HEK293T (cell line): ENCODE measurements around the gene TXK.
"Not testable (repeated sequence)": the region's sequence is repeated elsewhere in the genome, so short reads cannot be mapped to it uniquely, and the experiment has no call there.

Experiments
- CTCF ChIA-PET: fragments of 350-600 bp; formaldehyde crosslinking; extraction: SDS; loops from one replicate; lab custom pipeline; 2021; ENCODE audit warnings: antibody characterized with exemption, inconsistent platforms; lab: Yijun Ruan, JAX
- POLR2A ChIA-PET: fragments of 350-600 bp; formaldehyde crosslinking; extraction: SDS; loops from one replicate; lab custom pipeline; 2020; ENCODE audit warnings: antibody characterized with exemption, inconsistent platforms; lab: Yijun Ruan, JAX
- DNase-seq: peaks from one replicate; pipeline ENCODE4 v3.0.0; 2012; ENCODE audit warnings: mixed read lengths; ENCODE audit errors: extremely low spot score
- ARNT ChIP-seq: fragments of 450-650 bp; IDR thresholded peaks from 2 replicates; pipeline ENCODE4 v1.6.1; 2017; ENCODE audit warnings: mild to moderate bottlenecking
- BHLHE40 ChIP-seq: fragments of 450-650 bp; IDR thresholded peaks from 2 replicates; pipeline ENCODE4 v1.6.1; 2016; ENCODE audit warnings: mild to moderate bottlenecking, moderate library complexity, borderline replicate concordance
- CTBP1 ChIP-seq: fragments of 450-650 bp; IDR thresholded peaks from 2 replicates; pipeline ENCODE4 v1.6.1; 2016; ENCODE audit warnings: borderline replicate concordance
- ELF4 ChIP-seq: fragments of 450-650 bp; IDR thresholded peaks from 2 replicates; pipeline ENCODE4 v1.6.1; 2017; ENCODE audit warnings: antibody characterized with exemption
- FOXA1 ChIP-seq: fragments of 450-650 bp; IDR thresholded peaks from 2 replicates; pipeline ENCODE4 v1.6.1; 2016; ENCODE audit warnings: mild to moderate bottlenecking
- FOXK2 ChIP-seq: fragments of 450-650 bp; IDR thresholded peaks from 2 replicates; pipeline ENCODE4 v1.6.1; 2016; ENCODE audit warnings: mild to moderate bottlenecking
- FOXM1 ChIP-seq: fragments of 450-650 bp; IDR thresholded peaks from 2 replicates; pipeline ENCODE4 v1.6.1; 2017; ENCODE audit warnings: mild to moderate bottlenecking, borderline replicate concordance
- HDGF ChIP-seq: fragments of 450-650 bp; IDR thresholded peaks from 2 replicates; pipeline ENCODE4 v1.6.1; 2017; ENCODE audit warnings: antibody characterized with exemption, borderline replicate concordance
- L3MBTL2 ChIP-seq: fragments of 450-650 bp; conservative IDR thresholded peaks from 2 replicates; pipeline ENCODE4 v1.6.1; 2016; ENCODE audit warnings: mild to moderate bottlenecking
- LEF1 ChIP-seq: fragments of 450-650 bp; IDR thresholded peaks from 2 replicates; pipeline ENCODE4 v1.6.1; 2017; ENCODE audit warnings: mild to moderate bottlenecking, borderline replicate concordance
- NFRKB ChIP-seq: fragments of 450-650 bp; IDR thresholded peaks from 2 replicates; pipeline ENCODE4 v1.6.1; 2016; ENCODE audit warnings: mild to moderate bottlenecking, moderate library complexity
- SP1 ChIP-seq: fragments of 450-650 bp; IDR thresholded peaks from 2 replicates; pipeline ENCODE4 v1.6.1; 2017
- SUZ12 ChIP-seq: fragments of 450-650 bp; IDR thresholded peaks from 2 replicates; pipeline ENCODE4 v1.6.1; 2016; ENCODE audit warnings: mild to moderate bottlenecking
- TARDBP ChIP-seq: fragments of 450-650 bp; IDR thresholded peaks from 2 replicates; pipeline ENCODE4 v1.6.1; 2016
- ZNF384 ChIP-seq: fragments of 450-650 bp; IDR thresholded peaks from 2 replicates; pipeline ENCODE4 v1.6.1; 2016
- TF ChIP-seq, protein P1 (sequence below): fragments of 450-650 bp; IDR thresholded peaks from 2 replicates; pipeline ENCODE4 v1.6.1; 2016

The TXK gene

DNA sequence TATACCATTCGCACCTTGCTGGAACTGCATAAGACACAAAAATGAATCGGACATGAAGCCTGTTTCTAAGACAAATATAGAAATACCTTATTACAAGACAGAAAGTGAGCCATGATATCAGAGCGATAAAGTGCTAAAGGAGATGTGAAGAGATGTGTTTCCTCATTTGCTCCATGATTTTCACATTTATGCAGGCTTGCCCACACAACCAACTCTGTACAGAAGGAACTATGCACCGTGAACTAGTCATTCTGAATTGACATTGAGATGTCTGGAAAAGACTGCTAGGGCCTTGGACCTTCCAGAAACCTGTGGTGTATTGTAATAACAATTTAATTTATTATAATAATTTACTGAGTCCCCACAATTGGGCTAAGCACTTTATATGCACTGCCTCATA is 38.6 kb upstream of the TXK start:
- CTCF ChIA-PET: no interaction called here
- POLR2A ChIA-PET: no interaction called here
- TF ChIP-seq HDGF (no peak), LEF1 (no peak), BHLHE40 (no peak)
- TF ChIP-seq, protein P1, sequence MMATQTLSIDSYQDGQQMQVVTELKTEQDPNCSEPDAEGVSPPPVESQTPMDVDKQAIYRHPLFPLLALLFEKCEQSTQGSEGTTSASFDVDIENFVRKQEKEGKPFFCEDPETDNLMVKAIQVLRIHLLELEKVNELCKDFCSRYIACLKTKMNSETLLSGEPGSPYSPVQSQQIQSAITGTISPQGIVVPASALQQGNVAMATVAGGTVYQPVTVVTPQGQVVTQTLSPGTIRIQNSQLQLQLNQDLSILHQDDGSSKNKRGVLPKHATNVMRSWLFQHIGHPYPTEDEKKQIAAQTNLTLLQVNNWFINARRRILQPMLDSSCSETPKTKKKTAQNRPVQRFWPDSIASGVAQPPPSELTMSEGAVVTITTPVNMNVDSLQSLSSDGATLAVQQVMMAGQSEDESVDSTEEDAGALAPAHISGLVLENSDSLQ: no peak
- no peak for DNase-seq

DNA sequence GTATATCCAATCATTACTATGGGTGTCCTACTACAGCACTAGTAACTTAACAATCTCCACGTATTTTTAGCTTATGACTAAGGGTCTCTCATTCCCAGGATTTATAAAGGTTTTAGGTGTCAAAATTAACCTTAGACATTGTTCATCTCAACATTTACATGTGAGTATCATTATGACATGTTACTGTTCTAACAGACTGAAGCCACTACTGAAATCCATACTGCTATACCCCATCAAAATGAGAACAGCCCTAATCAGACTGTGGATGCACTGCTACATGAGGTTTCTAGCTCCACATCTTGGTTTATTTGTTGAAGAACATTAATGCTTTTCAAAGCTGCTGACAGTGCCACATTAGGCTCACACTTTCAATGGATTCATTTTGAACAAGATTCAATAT is 35.6 kb upstream of the TXK start:
- no peak for TF ChIP-seq ARNT
- no peak for TF ChIP-seq TARDBP
- TF ChIP-seq LEF1: no peak
- no peak for DNase-seq
- CTCF ChIA-PET: no interaction called here
- POLR2A ChIA-PET: no interaction called here

GRCh38 chr4:48167538-48168263 is 33.7 kb upstream of the TXK start:
- CTCF ChIA-PET: no interaction called here

DNA sequence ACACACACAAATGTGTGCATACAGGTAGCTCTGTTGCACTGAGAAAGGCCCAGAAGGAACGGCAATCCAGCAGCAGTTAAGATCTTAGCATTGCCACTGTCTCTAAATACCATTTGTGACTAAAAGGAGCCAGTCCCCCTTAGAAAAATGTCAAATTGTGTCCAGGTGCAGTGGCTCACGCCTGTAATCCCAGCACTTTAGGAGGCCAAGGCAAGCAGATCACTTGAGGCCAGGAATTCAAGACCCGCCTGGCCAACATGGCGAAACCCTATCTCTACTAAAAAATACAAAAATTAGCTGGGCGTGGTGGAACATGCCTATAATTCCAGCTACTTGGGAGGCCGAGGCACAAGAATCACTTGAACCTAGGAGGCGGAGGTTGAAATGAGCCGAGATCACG is 30.5 kb upstream of the TXK start:
- CTCF ChIA-PET, POLR2A ChIA-PET: not testable (repeated sequence)

More at GRCh38 chr4:48167538-48168263, 33.7 kb upstream of the TXK start:
- POLR2A ChIA-PET: no interaction called here
- TF ChIP-seq ELF4 (no peak), FOXA1 (no peak), L3MBTL2 (no peak), FOXM1 (no peak), SP1 (no peak), CTBP1 (no peak), BHLHE40 (no peak), ZNF384 (no peak), SUZ12 (no peak), NFRKB (no peak)
- no peak for DNase-seq

DNA sequence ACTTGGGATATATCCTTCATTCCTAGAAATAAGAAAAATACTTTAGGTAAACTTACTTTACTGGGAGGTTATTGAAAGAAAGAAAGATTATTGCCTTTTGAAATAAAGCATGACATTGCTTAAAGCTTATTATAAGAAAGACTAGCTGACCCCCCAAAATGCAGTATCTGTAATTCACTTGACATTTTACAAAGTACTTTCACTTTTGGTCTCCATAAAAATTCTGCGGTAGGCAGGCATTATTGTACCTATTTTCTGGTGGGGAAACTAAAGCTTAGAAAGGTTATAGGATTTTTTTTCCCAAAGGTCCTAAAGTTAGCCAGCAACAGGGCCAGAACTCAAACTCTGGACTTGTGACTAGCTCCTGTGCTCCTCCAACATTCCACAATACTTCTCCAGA is 29.7 kb upstream of the TXK start:
- DNase-seq: no peak
- no peak for TF ChIP-seq ARNT
- TF ChIP-seq FOXM1: no peak
- TF ChIP-seq CTBP1: no peak
- no peak for TF ChIP-seq SUZ12
- TF ChIP-seq BHLHE40: no peak
- TF ChIP-seq, protein P1: no peak
- TF ChIP-seq HDGF: no peak
- no peak for TF ChIP-seq ELF4
- no peak for TF ChIP-seq ZNF384
- TF ChIP-seq FOXA1: no peak
- no peak for TF ChIP-seq LEF1
- TF ChIP-seq FOXK2: no peak
- TF ChIP-seq SP1: no peak
- no peak for TF ChIP-seq TARDBP
- no peak for TF ChIP-seq NFRKB
- no peak for TF ChIP-seq L3MBTL2
- POLR2A ChIA-PET: no interaction called here
- CTCF ChIA-PET: no interaction called here

More for the DNA sequence above, 30.5 kb upstream of the TXK start:
- DNase-seq: not testable (repeated sequence)

- DNase-seq: no peak
- ChIA-PET CTCF (no interaction called here), POLR2A (no interaction called here)
- TF ChIP-seq LEF1: no peak
- TF ChIP-seq FOXM1: no peak
- TF ChIP-seq SP1: no peak
- no peak for TF ChIP-seq FOXA1
- TF ChIP-seq FOXK2: no peak
- TF ChIP-seq ELF4: no peak
- no peak for TF ChIP-seq SUZ12
- no peak for TF ChIP-seq HDGF
- no peak for TF ChIP-seq ZNF384
These were observed 28.1 kb upstream of the TXK start for GRCh38 chr4:48162162-48162561.

DNA sequence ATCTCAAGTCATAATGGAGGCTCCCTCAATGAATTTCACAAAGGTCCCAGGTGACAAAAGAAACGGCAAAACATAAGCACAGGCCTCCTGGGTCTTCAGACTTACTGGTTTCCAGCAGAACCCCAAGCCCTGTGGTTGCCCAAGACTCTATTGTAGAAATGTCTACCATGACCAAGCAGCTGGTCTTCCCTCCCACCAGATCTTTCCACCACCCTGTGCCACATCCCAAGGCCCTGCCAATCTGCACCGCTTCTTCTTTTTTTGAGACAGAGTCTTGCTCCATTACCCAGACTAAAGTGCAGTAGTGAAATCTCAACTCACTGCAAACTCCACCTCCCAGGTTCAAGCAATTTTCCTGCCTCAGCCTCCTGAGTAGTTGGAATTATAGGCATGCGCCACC is 23.2 kb upstream of the TXK start:
- ChIA-PET POLR2A (no interaction called here), CTCF (no interaction called here)
- TF ChIP-seq NFRKB (no peak), HDGF (no peak), CTBP1 (no peak), ZNF384 (no peak), FOXM1 (no peak), ARNT (no peak), FOXA1 (no peak), BHLHE40 (no peak), L3MBTL2 (no peak), SUZ12 (no peak), TARDBP (no peak), LEF1 (no peak), SP1 (no peak), ELF4 (no peak), FOXK2 (no peak)
- TF ChIP-seq, protein P1: no peak
- no peak for DNase-seq
